HL-60/S4 treated with phorbol 12-myristate 13-acetate at 8.2 ng/mL for 4 days and 3 days (cell line): ENCODE data around the gene ZNF518A.

Experiments used
- in situ Hi-C: fragments of 300-500 bp; cut with MboI; formaldehyde crosslinking; loops from 2 replicates; pipeline ENCODE4 v1.15.0; 2022; ENCODE audit warnings: low sequenced_read_pairs

ZNF518A gene, protein sequence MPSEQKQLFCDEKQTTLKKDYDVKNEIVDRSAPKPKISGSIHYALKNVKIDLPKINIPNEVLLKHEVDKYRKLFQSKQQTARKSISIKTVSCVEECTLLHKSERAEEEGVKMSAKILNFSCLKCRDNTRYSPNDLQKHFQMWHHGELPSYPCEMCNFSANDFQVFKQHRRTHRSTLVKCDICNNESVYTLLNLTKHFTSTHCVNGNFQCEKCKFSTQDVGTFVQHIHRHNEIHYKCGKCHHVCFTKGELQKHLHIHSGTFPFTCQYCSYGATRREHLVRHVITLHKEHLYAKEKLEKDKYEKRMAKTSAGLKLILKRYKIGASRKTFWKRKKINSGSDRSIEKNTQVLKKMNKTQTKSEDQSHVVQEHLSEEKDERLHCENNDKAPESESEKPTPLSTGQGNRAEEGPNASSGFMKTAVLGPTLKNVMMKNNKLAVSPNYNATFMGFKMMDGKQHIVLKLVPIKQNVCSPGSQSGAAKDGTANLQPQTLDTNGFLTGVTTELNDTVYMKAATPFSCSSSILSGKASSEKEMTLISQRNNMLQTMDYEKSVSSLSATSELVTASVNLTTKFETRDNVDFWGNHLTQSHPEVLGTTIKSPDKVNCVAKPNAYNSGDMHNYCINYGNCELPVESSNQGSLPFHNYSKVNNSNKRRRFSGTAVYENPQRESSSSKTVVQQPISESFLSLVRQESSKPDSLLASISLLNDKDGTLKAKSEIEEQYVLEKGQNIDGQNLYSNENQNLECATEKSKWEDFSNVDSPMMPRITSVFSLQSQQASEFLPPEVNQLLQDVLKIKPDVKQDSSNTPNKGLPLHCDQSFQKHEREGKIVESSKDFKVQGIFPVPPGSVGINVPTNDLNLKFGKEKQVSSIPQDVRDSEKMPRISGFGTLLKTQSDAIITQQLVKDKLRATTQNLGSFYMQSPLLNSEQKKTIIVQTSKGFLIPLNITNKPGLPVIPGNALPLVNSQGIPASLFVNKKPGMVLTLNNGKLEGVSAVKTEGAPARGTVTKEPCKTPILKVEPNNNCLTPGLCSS (N-terminal part only)

GRCh38 chr10:96129387-96130325 lies at the start of gene ZNF518A:
TSS of gene ZNF518A (plus strand) at chr10:96130297. CDS start at chr10:96156323, 26,026 bp downstream.
- in situ Hi-C loops: no loop called here

DNA sequence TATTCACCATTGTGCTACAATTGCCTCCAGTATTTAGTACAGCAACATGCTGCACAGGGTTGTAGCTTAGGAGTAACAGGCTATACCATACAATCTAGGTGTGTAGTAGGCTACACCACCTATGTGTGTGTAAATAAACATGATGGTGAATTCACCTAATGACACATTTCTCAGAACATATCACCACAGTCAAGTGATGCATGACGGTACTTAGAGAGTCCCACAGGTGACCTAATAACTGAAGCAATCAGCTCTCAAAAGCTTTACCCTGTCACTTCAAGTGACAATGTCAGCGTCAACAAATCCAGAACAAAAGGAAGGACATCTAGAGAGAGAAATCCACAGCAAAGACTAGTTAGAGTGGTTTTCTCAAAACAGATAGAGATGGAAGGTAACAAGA lies 47.9 kb upstream of the ZNF518A start:
- in situ Hi-C loops: no loop called here

- in situ Hi-C loops: no loop called here
Measured at GRCh38 chr10:96082748-96083147, 47.3 kb upstream of the ZNF518A start.

- in situ Hi-C loops: no loop called here
Measured at GRCh38 chr10:96089116-96089515, 41.0 kb upstream of the ZNF518A start.

DNA sequence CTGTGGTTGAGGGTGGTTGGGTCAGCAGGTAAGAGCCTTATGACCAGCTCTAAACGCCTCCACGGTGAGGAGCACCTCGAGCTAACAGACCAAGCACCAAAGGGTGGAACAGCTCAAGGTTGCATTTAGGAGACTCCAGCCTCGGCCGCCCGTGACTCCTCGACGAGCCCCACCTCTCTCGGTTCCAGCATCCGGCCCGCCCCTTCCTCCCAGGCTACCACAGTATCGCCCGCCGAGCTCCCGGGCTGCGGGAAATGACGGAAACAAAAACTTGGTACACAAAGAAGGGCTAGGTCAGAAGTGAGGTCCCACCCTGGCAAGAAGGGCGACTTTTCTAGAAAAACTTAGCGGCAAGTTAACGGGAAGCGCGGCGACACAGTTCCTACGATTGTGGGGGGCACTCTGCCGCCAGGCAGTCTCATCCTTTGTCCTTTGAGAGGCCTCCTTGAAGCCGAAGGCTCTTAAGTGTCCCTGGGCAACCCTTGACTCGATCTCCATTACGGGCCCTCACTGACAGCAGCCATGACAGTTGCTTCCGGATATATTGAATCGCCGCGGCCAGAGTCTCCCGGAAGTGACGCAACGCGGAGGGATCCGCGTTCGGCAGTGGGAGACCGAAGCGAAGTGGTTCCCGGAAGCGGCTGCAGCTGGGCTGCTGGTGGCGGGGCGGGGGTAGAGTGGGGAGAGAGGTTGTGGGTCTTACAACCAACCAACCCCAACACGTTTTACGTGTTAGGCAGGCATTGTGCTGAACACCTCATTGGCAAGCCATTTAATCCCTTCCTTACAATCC lies 40.2 kb upstream of the ZNF518A start:
- in situ Hi-C loops: no loop called here

DNA sequence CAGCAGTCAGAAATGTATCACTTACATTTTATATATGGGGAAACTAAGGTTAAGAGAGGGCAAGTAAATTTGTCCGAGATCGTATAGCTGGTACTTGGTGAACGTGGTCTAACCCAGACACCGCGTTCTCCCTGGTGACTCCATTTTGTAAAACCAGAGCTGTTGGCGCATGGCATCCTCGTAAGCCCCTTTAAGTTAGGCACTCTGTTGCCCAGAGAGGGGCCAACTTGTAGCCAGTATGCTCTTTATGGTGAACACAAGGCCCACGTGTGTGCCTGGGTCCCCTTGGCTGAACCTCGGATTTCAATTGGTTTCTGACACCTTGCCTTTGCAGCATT lies 39.7 kb upstream of the ZNF518A start:
- in situ Hi-C loops: no loop called here

GRCh38 chr10:96092999-96093767 lies 36.9 kb upstream of the ZNF518A start:
- in situ Hi-C loops: no loop called here

DNA sequence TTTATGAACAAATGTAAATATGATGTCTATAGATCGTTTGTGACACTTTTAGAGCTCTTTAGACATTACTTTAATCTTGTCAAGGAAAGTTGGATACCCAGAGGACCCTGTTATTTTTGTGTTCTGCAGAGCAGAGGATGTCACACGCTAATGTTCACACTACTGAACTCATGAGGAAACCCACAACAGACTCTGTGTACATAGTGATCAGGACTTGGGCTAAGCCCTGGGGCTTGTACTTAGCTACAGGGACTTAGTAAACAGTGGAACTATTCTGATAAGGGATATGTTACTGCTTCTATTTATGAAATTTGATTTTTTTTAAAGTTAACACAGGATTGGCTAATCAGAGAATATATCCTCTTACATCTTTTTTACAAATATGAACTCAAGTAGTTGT lies 36.1 kb upstream of the ZNF518A start:
- in situ Hi-C loops: no loop called here

DNA sequence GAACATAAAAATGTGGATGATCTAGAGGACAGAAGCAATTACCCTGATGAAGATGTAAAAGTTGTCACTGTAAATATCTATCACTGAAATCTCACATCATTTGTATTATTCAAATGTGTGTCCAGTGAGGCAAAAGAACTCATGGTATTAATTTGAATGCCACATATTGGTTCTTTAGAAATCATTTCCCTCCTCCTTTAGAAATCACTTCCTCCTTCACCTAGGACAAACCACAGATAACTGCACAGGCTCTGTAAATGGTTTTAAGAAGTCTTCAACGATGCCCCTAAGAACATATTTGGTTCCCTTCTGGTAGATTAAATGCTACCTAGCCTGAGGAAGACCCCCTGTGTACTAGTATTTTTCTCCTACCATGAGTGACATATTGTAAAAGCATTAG lies 33.1 kb upstream of the ZNF518A start:
- in situ Hi-C loops: no loop called here

DNA sequence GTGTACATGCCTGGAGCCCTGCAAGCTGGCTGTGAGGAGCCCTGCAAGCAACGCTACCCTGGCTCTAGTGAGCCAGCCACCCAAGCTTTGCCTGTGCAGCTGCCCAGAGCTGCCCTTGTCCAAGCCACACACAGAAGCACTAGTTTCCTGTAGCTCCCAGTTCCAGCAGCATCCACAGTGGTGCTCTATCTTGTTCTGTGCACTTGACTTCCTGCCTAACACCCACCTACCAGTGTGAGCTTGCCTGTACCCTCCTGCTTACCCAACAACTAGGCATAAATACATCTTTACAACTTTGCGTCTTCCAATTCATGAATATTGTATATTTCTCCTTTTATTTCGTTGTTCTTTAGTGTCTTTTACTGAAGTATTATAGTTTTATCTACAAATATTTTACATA lies 32.2 kb upstream of the ZNF518A start:
- in situ Hi-C loops: no loop called here

DNA sequence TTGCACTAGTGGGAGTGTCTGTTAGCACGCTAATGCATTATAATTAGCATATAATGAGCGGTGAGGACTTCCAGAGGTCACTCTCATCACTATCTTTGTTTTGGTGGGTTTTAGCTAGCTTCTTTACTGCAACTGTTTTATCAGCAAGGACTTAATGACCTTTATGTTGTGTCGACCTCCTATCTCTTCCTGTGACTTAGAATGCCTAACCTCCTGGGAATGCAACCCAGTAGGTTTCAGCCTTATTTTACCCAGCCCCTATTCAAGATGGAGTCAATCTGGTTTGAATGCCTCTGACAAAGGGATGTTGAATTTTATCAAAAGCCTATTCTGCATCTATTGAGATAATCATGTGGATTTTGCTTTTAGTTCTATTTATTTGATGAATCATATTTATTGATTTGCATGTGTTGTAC lies 22.5 kb upstream of the ZNF518A start:
- in situ Hi-C loops: no loop called here

DNA sequence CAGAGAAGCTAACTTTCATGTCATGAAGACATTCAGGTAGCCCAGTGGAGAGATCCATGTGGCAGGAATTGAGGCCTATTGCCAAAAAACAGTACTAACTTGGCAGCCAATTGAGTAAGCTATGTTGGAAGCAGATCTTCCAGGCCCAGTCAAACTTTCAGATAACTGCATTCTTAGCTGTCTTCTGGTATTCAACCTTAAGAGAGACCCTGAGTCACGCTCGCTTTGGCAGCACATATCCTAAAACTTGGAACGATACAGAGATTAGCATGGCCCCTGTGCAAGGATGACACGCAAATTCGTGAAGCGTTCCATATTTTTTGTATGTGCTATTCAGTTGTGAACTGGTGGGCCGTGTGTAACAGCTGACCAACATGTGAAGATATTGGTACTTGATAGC lies 17.6 kb upstream of the ZNF518A start:
- in situ Hi-C loops: no loop called here

- in situ Hi-C loops: no loop called here
Measured at GRCh38 chr10:96118604-96119450, 11.3 kb upstream of the ZNF518A start.

- in situ Hi-C loops: no loop called here
Measured at GRCh38 chr10:96122824-96123223, 7.3 kb upstream of the ZNF518A start.

DNA sequence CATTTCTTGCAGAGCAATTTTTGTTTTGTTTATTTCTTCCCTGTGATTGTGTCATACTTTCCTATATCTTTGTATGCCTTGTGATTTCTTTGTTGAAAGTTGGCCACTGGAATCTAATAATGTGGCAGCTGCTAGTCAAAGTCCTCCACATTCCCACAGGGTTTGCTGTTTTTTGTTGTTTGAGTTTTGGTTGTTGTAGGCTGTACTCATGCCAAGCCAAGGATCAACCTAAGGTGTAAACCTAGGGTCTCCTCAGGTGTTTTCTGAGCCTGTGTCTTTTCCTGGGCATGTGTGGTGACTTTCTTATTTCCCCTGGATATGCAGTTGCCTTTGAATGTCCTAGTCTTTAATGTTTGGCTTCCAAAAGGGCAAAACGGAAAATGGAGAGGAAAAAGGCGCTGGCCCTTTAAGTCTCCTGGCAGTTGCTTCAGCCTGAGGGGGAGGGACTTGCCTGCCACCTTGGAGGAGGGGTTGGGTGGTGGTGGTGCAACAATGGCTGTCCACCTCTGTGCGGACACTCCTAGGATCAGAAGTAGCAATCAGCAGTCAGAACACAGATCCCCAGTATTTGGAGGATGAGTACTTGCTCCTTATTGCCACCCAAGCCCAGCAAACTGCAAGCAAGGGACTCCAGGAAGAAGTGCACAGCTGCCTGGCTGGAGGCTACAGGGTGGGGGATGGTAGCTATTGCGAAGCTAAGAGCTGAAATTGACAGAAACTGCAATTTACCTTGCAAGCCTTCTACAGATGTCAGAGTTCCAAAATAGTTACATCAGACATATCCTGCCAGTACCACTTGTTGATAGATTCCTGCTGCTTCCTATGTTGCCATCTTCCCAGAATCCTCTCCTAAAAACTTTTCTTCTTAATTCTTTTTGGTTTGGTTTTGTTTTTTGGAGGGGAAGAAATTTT lies 5.6 kb upstream of the ZNF518A start:
- in situ Hi-C loops: no loop called here

- in situ Hi-C loops: no loop called here
Measured at GRCh38 chr10:96125142-96125515, 5.0 kb upstream of the ZNF518A start.

- in situ Hi-C loops: no loop called here
Measured at GRCh38 chr10:96130326-96130995, 364 bp downstream of the ZNF518A start.
